PFSK-1 (cell line): ENCODE data around the gene SOX13.

ENCODE experiments used
- FOXP2 ChIP-seq: optimal IDR thresholded peaks from 2 replicates; pipeline ENCODE3; 2011; ENCODE audit warnings: borderline replicate concordance, control low read depth, inconsistent platforms; ENCODE audit not compliant: insufficient read depth; ENCODE audit errors: extremely low read length, extremely low read depth
- POLR2AphosphoS5 ChIP-seq: IDR thresholded peaks from 2 replicates; pipeline ENCODE4 v1.6.1; 2012; ENCODE audit warnings: low read depth, mild to moderate bottlenecking, control low read depth, low read length, moderate library complexity
- SIN3A ChIP-seq: IDR thresholded peaks from 2 replicates; pipeline ENCODE4 v1.6.1; 2012; ENCODE audit warnings: mild to moderate bottlenecking, low read length, moderate library complexity, borderline replicate concordance; ENCODE audit not compliant: insufficient read depth
- TAF1 ChIP-seq: IDR thresholded peaks from 2 replicates; pipeline ENCODE4 v1.6.1; 2012; ENCODE audit warnings: low read length, control low read depth, borderline replicate concordance; ENCODE audit not compliant: insufficient read depth
- TF ChIP-seq, protein P1 (sequence below), 2 experiments: IDR thresholded peaks; 2 replicates each; pipeline versions ENCODE4 v1.6.1 to v1.8.0; 2011 to 2012; ENCODE audit warnings: low read depth in 2 of 2, low read length in 2 of 2, control low read depth in 1 of 2, inconsistent platforms in 1 of 2, mild to moderate bottlenecking in 1 of 2, moderate library complexity in 1 of 2; ENCODE audit not compliant: insufficient read depth in 1 of 2

The SOX13 gene

DNA sequence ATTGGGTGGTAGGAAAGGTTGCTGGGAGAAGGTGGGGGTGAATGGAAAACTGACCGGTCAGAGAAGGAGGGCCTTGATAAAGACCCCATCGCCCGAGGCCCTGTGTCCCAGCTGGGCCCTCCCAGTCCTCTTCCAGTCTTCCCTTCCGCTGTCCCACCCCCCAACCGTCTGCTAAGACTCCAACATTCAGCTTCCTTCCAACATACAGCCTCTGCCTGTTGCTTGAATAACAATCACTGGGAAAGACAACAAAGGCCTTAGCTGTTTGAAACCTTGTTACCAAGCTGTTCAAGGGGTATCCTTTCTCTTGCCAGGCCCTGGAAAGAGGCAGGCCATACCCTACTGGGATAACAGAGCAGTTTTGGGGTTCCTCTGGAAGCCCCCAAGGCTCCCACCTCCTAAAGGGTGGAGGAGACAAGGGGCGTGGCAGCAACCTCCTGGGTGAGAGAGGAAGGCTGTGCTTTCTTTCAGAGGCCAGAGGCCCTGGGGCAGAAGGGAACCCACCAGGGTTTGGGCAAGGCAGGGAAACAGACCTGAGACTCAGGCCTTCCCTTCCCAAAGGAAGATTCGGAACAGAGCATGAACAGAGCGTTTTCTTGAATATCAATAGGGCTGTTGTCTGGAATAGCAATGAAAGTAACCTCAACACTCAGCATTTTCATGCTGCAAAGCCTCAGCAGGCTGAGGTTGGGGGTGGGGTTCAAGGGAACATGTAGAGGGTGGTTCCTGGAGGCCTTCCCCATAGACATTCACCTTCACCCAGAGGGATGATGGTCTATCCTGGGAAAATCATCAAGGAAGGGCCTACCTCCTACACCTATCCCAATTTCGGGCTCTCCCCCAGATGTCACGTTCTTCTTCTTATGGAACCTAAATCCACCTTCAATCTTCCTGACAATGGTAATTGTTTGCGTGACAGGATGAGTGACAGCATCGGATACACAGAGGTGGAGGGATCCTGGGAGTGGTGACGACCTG is 74.8 kb downstream of the SOX13 start:
- TF ChIP-seq FOXP2 (no peak), TAF1 (no peak), POLR2AphosphoS5 (no peak), SIN3A (no peak)
- TF ChIP-seq, protein P1, sequence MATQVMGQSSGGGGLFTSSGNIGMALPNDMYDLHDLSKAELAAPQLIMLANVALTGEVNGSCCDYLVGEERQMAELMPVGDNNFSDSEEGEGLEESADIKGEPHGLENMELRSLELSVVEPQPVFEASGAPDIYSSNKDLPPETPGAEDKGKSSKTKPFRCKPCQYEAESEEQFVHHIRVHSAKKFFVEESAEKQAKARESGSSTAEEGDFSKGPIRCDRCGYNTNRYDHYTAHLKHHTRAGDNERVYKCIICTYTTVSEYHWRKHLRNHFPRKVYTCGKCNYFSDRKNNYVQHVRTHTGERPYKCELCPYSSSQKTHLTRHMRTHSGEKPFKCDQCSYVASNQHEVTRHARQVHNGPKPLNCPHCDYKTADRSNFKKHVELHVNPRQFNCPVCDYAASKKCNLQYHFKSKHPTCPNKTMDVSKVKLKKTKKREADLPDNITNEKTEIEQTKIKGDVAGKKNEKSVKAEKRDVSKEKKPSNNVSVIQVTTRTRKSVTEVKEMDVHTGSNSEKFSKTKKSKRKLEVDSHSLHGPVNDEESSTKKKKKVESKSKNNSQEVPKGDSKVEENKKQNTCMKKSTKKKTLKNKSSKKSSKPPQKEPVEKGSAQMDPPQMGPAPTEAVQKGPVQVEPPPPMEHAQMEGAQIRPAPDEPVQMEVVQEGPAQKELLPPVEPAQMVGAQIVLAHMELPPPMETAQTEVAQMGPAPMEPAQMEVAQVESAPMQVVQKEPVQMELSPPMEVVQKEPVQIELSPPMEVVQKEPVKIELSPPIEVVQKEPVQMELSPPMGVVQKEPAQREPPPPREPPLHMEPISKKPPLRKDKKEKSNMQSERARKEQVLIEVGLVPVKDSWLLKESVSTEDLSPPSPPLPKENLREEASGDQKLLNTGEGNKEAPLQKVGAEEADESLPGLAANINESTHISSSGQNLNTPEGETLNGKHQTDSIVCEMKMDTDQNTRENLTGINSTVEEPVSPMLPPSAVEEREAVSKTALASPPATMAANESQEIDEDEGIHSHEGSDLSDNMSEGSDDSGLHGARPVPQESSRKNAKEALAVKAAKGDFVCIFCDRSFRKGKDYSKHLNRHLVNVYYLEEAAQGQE (IDR thresholded peaks at IDR 0.05; ENCODE audit: insufficient read depth in 1 of 2, low read depth in 2 of 2, low read length in 2 of 2), result no peak

DNA sequence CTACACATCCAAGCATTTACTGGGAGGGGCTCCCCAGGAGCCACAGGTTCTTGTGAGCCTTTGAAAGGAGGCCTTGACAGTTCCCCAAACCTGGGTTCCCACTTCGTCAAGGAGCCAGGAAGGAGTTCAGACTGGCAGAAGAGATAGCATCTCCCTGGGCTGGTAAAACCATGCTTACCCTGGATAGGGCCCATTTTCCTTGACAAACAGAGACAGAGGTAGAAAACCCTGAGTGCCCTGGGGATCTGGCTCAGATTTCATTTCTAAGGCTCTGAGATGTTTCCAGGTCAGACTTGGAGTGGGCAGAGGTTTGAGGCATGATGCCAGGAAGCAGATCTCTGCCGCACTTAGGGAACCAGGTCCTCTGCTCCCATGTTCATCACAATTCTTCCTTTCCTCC is 76.2 kb downstream of the SOX13 start:
- TF ChIP-seq POLR2AphosphoS5, result no peak
- no peak for TF ChIP-seq SIN3A
- no peak for TF ChIP-seq FOXP2
- TF ChIP-seq, protein P1 (IDR thresholded peaks at IDR 0.05; ENCODE audit: insufficient read depth in 1 of 2, low read depth in 2 of 2, low read length in 2 of 2), result no peak
- TF ChIP-seq TAF1, result no peak

DNA sequence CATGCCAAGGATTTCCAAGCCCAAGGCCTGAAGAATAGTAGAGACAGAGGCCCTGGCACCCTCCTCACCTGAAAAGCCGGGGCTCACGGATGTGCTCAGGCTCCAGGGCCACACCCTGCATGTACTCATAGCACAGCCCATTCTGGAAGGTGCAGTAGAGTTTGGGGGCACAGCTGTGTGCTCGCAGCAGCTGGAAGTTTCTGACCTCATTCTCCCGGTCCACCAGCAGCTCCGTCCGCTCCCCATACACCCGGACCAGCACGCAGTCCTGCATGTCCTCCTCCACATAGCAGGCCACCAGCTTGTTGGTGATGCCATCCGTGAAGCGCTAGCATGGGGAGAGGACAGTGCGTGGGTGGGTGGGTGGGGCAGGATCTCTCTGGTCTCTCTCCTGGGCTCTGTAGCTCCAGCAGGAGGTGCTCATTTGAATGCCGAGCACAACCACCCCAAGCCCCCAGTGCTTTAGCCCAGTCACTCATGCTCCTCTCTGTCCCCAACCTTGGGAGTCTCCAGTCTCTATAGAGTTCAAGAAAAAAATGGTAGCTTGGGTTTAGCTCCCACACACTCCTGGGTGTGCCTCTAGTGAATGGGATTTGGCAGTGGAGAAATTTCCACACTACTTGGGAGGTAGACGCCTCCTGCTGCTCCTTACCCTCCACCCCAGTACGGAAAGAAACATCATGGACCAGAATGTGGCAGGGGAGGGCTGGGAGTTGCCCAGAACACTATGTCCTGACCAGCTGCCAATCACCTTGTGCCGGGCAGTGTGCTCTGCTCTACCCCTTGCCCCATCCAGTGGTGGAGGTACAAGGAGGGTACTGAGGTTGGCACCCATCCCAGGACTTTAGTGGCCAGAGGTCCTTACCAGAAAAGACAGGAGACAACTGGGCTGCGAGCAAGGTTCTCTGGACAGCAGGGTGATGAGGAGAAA is 77.0 kb downstream of the SOX13 start:
- TF ChIP-seq, protein P1 (IDR thresholded peaks at IDR 0.05; ENCODE audit: insufficient read depth in 1 of 2, low read depth in 2 of 2, low read length in 2 of 2), result no peak
- no peak for TF ChIP-seq POLR2AphosphoS5
- TF ChIP-seq FOXP2, result no peak
- no peak for TF ChIP-seq TAF1
- no peak for TF ChIP-seq SIN3A

DNA sequence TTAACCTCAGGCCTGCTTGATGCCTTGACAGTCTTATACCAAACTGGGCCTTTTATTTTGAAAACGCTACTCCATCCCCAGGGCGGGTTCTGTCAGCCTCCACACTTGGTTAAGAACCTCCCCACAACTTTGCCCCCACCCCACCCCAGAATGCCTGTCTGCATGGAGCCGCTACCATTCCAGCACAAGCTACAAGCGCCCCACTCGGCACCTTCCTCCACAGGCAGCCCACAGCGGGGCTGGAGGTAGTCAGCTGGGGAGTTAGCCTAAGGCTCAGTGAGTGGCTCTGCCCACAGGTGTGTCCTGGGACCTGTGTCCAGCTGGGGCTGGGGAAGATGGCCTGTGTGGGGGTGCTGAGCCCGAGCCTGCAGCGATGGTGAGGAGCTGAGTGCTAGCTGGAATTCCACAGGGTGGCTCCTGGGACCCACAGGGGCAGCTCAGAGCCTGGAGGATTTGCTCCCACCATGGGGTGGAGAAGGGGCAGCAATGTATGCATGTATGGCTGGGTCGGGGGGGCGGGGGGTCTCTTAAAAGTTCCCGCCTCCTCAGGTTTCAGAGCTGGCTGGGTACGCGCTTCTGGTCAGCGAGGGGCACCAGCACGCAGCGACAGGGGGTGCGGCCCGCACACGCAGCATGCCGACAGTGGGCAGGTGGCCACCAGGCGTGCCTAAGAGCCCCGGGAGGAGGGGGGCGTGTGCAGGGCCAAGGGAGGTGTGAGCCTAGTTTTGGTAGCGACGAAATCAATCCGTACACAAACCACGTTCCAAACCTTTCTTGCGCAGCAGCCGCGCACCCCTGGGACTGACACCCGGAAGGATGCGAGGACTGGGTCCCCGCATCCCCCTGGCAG is 78.0 kb downstream of the SOX13 start:
- TF ChIP-seq POLR2AphosphoS5 (no peak), TAF1 (no peak), SIN3A (no peak), FOXP2 (no peak)
- TF ChIP-seq, protein P1 (IDR thresholded peaks at IDR 0.05; ENCODE audit: insufficient read depth in 1 of 2, low read depth in 2 of 2, low read length in 2 of 2), result no peak
